HG03280 (cell line): ENCODE data around the gene GLCCI1.
"Not testable (repeated sequence)": the region's sequence is repeated elsewhere in the genome, so short reads cannot be mapped to it uniquely, and the experiment has no call there.

Source experiments
- ATAC-seq: cut with Tn5 transposase; IDR thresholded peaks from one replicate; pipeline ENCODE4 v1.9.1; 2021; ENCODE audit warnings: mild to moderate bottlenecking, moderate library complexity; ENCODE audit not compliant: unreplicated experiment

Gene GLCCI1

GRCh38 chr7:8042796-8043535 is 74.4 kb downstream of the GLCCI1 start:
- ATAC-seq, result no peak

DNA sequence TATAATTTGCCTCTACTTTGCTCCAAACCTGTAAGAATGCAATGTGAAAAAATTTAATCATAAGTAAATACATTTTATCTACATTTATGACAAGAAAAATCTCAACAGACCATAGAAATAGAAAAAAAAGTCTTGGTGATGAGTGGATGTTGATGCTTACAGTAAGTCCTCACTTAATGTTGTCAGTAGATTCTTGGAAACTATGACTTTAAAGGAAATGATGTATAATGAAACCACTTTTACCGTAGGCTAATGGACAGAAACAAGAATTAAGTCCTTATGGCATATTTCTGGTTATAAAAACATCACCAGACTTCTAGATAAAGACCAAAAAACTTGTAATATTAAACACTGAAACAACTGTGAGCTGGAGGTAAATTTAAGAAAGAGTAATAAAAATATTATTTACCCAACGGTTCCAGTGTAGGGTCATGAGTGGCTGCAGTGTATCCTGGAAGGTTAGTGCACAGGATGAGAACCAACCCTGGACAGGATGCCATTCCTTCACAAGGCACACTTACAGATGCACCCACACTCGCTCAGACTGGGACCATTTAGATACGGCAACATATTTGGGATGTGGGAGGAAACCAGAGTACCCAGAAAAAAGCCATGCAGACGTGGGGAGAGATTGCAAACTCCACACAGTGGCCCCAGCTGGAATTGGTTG is 76.3 kb downstream of the GLCCI1 start:
- no peak for ATAC-seq

DNA sequence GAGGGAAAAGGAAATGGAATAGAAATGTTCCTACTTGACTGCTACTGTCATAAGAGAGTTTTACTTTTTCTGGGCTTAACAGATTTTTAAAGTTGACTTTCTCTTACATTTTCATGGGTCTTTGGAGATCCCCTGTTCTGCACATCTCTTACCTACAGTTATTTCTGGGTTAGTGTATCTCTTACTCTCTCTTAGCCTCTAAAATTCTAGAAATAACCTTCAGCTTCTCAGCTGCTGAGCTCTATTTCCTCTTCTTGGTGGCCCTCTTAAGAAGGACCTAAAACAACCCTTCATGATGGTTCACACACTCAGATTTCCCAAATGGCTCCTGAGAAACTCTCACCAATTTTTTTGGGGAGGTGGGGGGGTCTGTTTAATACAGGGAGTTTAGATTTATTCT is 79.5 kb downstream of the GLCCI1 start:
- not testable (repeated sequence) for ATAC-seq

- no peak for ATAC-seq
Measured at GRCh38 chr7:8051373-8051772, 82.8 kb downstream of the GLCCI1 start.

GRCh38 chr7:8051998-8052397 is 83.4 kb downstream of the GLCCI1 start:
- no peak for ATAC-seq

- no peak for ATAC-seq
Measured at GRCh38 chr7:8052824-8053223, 84.2 kb downstream of the GLCCI1 start.

DNA sequence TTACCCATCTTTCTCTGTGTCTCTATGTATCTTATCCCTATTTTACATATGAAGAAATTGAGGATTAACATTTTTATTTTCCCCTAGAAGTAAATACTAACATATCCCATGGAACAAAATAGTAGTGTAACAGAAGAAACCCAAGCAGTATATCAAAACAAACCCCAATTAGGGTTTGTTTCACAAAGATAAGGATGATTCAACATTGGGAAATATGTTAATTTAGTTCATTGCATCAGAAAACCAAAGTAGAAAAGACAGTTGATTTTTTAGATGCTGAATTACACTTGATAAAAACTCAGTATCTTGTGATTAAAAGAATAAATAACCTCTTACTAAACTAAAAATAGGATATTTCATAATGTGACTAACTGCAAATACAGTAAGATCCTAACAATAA is 87.8 kb downstream of the GLCCI1 start:
- ATAC-seq, result no peak

DNA sequence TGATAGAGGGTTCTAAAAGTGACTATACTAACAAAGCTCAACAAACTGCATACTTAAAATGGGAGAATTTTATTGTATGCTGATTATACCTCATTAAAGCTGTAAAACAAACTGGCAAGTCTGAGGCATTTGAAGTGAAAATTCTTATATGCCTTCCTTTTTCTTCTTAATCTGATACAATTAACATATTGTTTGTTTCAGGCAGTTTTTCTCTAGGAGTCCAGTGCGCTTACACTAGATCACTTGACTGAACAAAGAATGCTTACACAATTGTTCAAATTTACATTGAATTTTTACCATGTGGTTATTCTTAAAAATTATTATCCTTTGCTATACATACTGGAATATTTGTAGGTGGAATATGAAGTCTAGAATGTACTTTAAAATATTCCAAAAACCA is 89.0 kb downstream of the GLCCI1 start:
- ATAC-seq, result no peak

GRCh38 chr7:8058322-8058721 is 89.7 kb downstream of the GLCCI1 start:
- ATAC-seq, result no peak

- no peak for ATAC-seq
Measured at GRCh38 chr7:8058852-8059251, 90.3 kb downstream of the GLCCI1 start.

- no peak for ATAC-seq
Measured at GRCh38 chr7:8060241-8060640, 91.6 kb downstream of the GLCCI1 start.

DNA sequence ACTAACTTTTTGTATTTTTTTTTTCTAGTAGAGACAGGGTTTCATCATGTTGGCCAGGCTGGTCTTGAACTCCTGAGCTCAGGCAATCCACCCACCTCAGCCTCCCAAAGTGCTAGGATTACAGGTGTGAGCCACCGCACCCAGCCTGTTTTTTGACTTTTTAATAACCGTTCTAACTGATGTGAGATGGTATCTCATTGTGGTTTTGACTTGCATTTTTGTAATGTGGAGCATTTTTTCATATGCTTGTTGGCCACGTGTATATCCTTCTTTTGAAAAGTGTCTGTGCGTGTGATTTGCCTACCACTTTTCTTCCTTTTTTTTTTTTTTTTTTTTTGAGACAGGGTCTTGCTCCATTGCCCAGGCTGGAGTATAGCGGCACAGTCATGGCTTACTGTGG is 94.7 kb downstream of the GLCCI1 start:
- not testable (repeated sequence) for ATAC-seq

DNA sequence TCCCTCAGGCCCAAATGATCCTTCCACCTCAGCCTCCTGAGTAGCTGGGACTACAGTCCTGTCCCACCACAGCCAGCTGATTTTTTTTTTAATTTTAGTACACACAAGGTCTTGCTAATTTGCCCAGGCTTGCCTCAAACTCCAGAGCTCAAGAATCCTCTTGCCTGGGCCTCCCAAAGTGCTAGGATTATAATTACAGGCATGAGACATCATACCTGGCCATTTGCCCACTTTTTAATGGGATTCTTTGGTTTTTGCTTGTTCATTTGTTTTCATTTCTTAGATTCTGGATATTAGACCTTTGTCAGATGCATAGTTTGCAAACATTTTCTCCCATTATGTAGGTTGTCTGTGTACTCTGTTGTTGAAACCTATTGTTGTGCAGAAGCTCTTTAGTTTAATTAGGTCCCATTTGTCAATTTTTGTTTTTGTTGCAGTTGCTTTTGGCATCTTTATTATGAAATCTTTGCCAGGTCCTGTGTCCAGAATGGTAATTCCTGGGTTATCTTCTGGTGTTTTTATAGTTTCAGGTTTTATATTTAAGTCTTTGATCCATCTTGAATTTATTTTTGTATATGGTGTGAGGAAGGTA is 95.2 kb downstream of the GLCCI1 start:
- no peak for ATAC-seq

DNA sequence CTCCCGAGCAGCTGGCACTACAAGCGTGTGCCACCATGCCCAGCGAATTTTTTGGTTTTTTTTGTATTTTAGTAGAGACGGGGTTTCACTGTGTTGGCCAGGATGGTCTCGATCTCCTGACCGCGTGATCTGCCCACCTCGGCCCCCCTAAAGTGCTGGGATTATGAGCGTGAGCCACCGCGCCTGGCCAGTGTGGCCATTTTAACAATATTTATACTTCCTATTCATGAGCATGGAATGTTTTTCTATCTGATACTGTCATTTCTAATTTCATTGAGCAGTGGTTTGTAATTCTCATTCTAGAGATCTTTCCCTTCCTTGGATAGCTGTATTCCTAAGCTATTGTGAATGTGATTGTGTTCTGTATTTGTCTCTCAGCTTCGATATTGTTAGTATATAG is 96.2 kb downstream of the GLCCI1 start:
- no peak for ATAC-seq

GRCh38 chr7:8065356-8065813 is 96.8 kb downstream of the GLCCI1 start:
- no peak for ATAC-seq

DNA sequence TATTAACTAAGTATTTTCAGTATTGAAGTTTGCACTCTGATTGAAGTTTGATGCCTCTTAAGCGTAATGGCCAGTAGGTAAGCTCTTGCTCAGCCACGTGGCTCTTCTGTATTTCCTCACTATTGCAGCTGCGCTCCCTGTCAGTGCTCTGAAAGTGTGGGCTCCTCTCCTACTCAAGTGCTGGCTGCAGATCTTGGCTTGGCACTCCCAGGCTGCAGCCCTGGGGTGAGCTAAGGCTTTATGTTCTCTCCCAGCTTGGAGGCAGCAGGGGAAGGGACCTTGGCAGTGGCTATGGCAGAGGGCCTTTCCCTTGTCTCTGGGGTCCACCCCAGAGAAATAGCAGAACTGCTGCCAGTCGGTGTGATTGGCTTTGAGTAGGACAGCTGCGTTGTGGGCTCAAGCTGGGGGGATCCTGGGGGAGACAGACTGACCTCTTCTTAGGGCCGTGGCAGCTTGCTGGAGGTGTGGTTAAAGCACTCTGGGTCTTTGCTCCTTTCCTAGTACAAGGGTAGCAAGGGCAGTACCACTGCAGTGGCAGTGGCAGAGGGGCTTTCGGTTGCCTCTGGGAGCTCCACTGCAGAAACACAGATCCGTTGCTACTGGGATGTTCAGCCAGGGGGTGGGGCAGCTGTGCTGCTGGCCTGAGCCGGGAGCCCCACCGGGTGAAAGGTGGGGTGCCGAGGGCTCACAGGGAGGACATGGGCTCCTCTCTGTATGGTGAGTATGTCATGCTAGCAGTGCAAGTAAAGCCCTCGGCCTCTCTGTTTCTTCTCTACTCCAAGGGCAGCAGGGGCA is 100.5 kb downstream of the GLCCI1 start:
- ATAC-seq, result no peak

GRCh38 chr7:8070451-8071180 is 102.0 kb downstream of the GLCCI1 start:
- ATAC-seq, result no peak

DNA sequence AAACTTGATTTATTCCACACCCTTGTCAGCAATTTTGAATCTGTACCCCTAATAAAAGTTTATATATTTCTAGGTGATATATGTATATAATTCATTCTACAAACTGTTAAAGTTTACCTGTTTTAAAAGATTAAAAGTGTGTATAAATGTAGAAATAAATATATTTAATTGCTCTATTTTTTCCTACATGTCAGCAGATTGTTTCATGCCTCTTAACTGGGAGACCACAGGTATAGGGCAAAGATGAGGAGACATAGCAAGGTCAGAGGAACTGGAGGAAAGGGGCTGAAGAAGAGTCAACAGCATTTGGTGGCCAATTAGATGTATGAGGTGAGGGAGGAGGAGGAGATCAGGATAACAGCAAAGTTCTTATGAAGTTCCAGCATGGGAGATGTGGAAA is 109.8 kb downstream of the GLCCI1 start:
- no peak for ATAC-seq

- no peak for ATAC-seq
Measured at GRCh38 chr7:8082762-8083161, 114.2 kb downstream of the GLCCI1 start.

DNA sequence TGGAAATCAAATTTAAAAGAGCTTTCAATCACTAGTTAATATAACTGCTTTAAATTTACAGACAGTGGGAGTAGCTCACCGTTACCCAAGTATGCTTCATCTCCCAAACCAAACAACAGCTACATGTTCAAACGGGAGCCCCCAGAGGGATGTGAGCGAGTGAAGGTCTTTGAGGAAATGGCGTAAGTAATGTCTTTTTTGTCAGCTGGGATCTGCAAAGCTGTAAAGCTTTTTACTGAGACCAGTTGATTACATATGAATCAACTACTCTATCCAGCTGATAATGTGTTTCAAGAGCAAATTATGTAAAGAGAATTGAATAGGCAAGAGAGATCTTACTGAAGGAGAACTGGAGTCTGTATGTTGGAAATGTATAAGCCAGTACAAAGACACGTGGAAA is 116.2 kb downstream of the GLCCI1 start:
- no peak for ATAC-seq

DNA sequence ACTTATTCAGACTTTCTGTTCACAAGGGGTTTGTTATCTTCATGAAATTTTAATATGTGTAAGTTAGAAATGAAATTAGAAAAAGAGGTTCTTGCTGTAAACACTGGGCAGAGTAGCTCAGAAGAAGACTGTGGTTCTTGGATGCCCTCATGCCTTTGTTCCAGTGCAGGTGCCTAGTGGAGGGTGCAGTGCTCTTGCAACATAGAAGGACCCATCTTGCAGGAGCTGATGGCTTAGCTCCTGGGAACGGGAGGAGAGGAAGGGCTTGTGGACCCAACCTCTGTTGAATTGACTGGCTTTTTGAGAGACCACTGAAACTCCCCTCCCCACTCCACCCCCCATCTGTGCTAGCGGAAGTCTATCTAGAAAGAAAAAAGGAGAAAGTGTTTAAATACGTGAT is 116.8 kb downstream of the GLCCI1 start:
- ATAC-seq, result no peak
